Nephron (organoid): ENCODE data around the gene PPP2R2B.

ENCODE experiments used
- H3K27ac Mint-ChIP-seq, 3 experiments: 2 replicates each; pipeline ENCODE4 v1.8.0; 2020; ENCODE audit warnings: mixed read lengths in 3 of 3, mild to moderate bottlenecking in 2 of 3, moderate library complexity in 1 of 3
- H3K27me3 Mint-ChIP-seq: 2 replicates; pipeline ENCODE4 v1.8.0; 2021; ENCODE audit warnings: low read depth, mild to moderate bottlenecking, moderate library complexity, mixed read lengths
- H3K36me3 Mint-ChIP-seq: 2 replicates; pipeline ENCODE4 v1.8.0; 2020; ENCODE audit warnings: low read depth, mixed read lengths
- H3K4me1 Mint-ChIP-seq: 2 replicates; pipeline ENCODE4 v1.8.0; 2020; ENCODE audit warnings: mixed read lengths
- H3K4me3 Mint-ChIP-seq, 3 experiments: 2 replicates each; pipeline ENCODE4 v1.8.0; 2020; ENCODE audit warnings: mild to moderate bottlenecking in 3 of 3, mixed read lengths in 3 of 3, moderate library complexity in 2 of 3
- H3K9me3 Mint-ChIP-seq: 2 replicates; pipeline ENCODE4 v1.8.0; 2020; ENCODE audit warnings: mixed read lengths
- TF ChIP-seq, protein P1 (sequence below), 3 experiments: fragments of 200-600 bp; sonication (generic); IDR thresholded peaks; one replicate each; pipeline ENCODE4 v1.5.0; 2021; ENCODE audit warnings: antibody characterized with exemption in 3 of 3; ENCODE audit not compliant: unreplicated experiment in 3 of 3

Gene PPP2R2B

DNA sequence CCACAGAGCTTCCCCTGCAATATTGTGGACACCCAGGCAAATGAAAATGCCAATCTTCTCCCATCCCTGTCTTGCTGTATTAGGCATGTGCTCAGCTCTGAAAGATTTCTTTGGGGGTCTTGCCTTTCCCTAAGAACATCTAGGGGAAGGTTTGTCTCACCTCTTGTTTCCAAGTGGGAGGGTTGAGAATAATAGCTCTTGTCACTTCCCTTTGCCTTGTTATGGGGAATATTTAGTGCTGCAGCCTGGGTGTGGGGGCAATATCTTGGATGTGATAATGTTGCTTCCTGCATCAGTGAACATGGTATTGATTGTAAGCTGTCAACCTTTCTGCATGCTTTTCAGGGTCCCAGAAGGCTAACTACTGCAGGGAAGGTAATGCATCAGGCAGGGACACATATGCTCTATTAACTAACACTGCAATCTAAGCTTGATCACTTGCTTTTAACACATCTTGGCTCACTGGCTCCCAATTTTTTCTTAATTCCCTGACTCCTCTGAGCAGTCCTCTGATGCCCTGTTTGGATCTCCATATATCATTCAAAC lies 296.4 kb downstream of the PPP2R2B start:
- Mint-ChIP-seq H3K4me1 (no peaks in the 10 kb centered on the region), H3K27ac (no peak overlapping the region), H3K9me3 (no peaks in the 10 kb centered on the region), H3K4me3 (no peak overlapping the region), H3K36me3 (no peaks in the 10 kb centered on the region), H3K27me3 (no peaks in the 10 kb centered on the region)
- TF ChIP-seq, protein P1, sequence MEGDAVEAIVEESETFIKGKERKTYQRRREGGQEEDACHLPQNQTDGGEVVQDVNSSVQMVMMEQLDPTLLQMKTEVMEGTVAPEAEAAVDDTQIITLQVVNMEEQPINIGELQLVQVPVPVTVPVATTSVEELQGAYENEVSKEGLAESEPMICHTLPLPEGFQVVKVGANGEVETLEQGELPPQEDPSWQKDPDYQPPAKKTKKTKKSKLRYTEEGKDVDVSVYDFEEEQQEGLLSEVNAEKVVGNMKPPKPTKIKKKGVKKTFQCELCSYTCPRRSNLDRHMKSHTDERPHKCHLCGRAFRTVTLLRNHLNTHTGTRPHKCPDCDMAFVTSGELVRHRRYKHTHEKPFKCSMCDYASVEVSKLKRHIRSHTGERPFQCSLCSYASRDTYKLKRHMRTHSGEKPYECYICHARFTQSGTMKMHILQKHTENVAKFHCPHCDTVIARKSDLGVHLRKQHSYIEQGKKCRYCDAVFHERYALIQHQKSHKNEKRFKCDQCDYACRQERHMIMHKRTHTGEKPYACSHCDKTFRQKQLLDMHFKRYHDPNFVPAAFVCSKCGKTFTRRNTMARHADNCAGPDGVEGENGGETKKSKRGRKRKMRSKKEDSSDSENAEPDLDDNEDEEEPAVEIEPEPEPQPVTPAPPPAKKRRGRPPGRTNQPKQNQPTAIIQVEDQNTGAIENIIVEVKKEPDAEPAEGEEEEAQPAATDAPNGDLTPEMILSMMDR (IDR thresholded peaks at IDR 0.05; ENCODE audit: unreplicated experiment in 3 of 3): no peak

DNA sequence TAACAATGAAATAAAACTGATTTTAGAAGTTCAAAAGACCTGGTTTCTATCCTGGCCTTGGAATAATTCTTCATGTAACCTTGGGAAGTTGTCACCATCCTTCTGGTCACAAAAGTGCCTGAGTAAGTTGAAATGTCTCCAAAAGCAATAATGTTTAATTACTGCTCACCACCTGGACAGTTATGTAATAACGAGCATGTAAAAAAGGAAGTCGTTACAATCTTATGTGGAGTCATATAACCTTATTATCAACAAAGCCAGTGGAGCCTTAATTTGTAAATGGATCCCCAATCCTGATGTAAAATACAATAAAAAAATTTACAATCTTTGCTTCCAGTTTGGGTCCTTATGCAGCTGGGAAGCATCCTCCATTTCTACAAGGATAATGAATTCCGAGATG lies 298.3 kb downstream of the PPP2R2B start:
- H3K27me3 Mint-ChIP-seq: no peaks in the 10 kb centered on the region
- H3K4me1 Mint-ChIP-seq: no peaks in the 10 kb centered on the region
- H3K4me3 Mint-ChIP-seq: no peak overlapping the region
- no peak overlapping the region for H3K27ac Mint-ChIP-seq
- H3K36me3 Mint-ChIP-seq: no peaks in the 10 kb centered on the region
- TF ChIP-seq, protein P1 (IDR thresholded peaks at IDR 0.05; ENCODE audit: unreplicated experiment in 3 of 3): no peak
- peaks cover 8% of the 10 kb centered on the region for H3K9me3 Mint-ChIP-seq

DNA sequence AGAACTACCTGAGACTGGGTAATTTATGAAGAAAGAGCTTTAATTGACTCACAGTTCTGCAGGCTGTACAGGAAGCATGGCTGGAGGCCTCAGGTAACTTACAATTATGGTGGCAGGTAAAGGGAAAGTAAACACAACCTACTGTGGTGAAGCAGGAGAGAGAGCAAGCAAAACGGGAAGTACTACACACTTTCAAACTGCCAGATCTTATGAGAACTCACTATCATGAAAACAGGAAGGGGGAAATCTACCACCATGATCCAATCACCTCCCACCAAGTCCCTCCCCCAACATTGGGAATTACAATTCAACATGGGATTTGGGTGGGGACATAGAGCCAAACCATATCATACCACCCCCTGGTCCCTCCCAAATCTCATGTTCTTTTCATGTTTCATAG lies 303.8 kb downstream of the PPP2R2B start:
- Mint-ChIP-seq H3K4me3 (no peak overlapping the region), H3K4me1 (no peaks in the 10 kb centered on the region), H3K9me3 (peaks cover 17% of the 10 kb centered on the region), H3K27me3 (peaks cover 3% of the 10 kb centered on the region), H3K36me3 (no peaks in the 10 kb centered on the region), H3K27ac (no peak overlapping the region)
- TF ChIP-seq, protein P1 (IDR thresholded peaks at IDR 0.05; ENCODE audit: unreplicated experiment in 3 of 3): no peak

DNA sequence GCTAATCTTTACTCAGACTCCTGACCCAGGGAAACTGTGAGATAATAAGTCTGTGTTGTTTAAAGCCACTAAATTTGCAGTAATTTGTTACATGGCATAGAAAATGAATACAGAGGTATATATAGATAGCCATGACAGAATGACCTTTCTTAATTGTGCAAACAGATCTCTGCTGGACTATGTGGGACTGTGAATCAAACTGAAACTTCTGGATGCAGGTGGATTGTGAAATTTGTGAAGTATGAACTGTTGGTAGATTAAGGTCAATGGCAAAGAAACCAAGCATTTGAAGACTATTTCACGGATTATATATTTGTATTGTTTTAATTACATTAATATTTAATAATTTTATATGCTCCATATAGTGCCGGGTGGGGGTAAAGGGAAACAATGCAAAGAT lies 310.4 kb downstream of the PPP2R2B start:
- Mint-ChIP-seq H3K27me3 (peaks cover 3% of the 10 kb centered on the region), H3K4me1 (no peaks in the 10 kb centered on the region), H3K9me3 (peaks cover 6% of the 10 kb centered on the region), H3K36me3 (no peaks in the 10 kb centered on the region), H3K4me3 (no peak overlapping the region), H3K27ac (no peak overlapping the region)
- TF ChIP-seq, protein P1 (IDR thresholded peaks at IDR 0.05; ENCODE audit: unreplicated experiment in 3 of 3): no peak

DNA sequence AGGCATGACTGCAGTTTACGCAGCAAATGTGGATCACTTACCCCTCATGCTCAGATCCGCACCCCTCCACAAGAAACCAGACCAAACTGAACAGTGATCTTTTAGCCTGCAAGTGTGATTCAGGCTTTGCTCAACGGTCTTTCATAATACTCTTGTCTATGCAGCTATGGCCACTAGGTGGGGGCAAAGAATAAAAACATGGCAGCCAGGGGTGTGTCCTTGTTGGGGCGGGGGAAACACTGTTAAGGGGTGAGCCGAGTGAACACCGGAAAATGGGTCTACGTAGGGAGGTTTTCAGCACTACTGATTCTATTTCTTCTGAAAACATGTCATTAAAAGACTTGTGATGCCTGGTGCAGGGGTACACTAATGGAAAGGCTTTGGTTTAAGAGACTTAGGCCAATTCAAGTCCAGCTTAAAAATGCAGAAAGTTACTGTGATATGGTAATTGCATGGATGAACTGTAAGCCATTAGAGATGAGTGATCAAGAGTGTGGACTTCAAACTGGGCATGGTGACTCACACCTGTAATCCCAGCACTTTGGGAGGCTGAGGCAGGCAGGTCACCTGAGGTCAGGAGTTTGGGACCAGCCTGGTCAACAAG lies 312.7 kb downstream of the PPP2R2B start:
- Mint-ChIP-seq H3K36me3 (no peaks in the 10 kb centered on the region), H3K27me3 (no peaks in the 10 kb centered on the region), H3K4me3 (no peak overlapping the region), H3K4me1 (no peaks in the 10 kb centered on the region), H3K27ac (peak overlapping the region in 1 of 3 experiments; percentile 5), H3K9me3 (peaks cover 4% of the 10 kb centered on the region)
- TF ChIP-seq, protein P1 (IDR thresholded peaks at IDR 0.05; ENCODE audit: unreplicated experiment in 3 of 3): peak; percentile 51 to 58 (median 52)
